Astrocyte of the spinal cord (primary cell): Measurements from ENCODE around the gene SLC2A5.

Source experiments
- DNase-seq: peaks from one replicate; pipeline ENCODE4 v3.0.0; 2011; ENCODE audit warnings: low read depth, low spot score
- H3K4me3 ChIP-seq: 2 replicates; pipeline ENCODE4 v1.5.1; 2011; ENCODE audit warnings: low read depth, mild to moderate bottlenecking, low read length, moderate library complexity
- in situ Hi-C: cut with HindIII; loops from 2 replicates; pipeline ENCODE4 v1.10.0; 2017; ENCODE audit warnings: low sequenced_read_pairs
- TF ChIP-seq, protein P1 (sequence below): IDR thresholded peaks from 2 replicates; pipeline ENCODE4 v1.5.1; 2012; ENCODE audit warnings: low read depth, mild to moderate bottlenecking, low read length, inconsistent platforms

Gene SLC2A5

DNA sequence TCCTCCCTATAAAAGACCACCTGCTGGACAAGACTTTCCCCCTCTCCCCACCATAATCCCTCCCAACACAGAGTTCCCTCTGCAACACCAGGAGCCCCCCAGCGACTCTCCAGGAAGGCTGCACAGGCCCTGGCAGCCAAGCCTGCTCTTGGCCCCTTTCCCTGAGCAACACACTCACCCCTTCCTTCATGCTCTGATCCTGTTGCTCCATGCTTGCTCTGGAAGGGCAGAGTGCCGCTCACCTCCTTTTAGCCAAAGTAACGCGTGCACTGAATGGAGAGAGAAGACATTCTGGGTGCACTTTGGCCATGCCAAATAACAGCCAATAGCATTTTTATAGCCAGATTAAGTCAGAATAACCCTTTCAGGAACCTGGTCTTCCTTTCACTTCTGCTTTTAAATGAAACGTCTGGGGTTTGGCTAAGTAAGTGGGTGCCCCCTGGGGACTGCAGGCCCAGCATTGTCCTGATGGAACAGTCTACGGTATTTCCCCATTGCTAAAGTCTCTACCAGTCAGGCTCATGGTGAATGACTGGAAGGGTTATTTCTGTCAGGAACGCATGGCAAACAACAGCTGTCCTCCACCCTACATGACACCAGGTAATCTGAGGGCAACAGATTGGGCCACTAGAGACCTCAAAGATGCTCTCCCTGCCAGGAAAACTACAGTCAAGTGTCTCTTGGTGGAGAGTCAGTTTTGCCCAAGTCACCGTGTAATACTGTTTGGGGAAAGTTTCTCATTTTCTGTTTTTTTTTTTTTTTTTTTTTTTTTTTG, at the start of gene SLC2A5:
TSS of gene SLC2A5 (minus strand) at position 310 of the 775 bp plus-strand sequence. CDS start at position 211, 99 bp downstream.
- in situ Hi-C loops: no loop called here
- H3K4me3 ChIP-seq: no peak within 1 kb of the TSS
- TF ChIP-seq, protein P1, sequence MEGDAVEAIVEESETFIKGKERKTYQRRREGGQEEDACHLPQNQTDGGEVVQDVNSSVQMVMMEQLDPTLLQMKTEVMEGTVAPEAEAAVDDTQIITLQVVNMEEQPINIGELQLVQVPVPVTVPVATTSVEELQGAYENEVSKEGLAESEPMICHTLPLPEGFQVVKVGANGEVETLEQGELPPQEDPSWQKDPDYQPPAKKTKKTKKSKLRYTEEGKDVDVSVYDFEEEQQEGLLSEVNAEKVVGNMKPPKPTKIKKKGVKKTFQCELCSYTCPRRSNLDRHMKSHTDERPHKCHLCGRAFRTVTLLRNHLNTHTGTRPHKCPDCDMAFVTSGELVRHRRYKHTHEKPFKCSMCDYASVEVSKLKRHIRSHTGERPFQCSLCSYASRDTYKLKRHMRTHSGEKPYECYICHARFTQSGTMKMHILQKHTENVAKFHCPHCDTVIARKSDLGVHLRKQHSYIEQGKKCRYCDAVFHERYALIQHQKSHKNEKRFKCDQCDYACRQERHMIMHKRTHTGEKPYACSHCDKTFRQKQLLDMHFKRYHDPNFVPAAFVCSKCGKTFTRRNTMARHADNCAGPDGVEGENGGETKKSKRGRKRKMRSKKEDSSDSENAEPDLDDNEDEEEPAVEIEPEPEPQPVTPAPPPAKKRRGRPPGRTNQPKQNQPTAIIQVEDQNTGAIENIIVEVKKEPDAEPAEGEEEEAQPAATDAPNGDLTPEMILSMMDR: no peak
- DNase-seq: no peak

DNA sequence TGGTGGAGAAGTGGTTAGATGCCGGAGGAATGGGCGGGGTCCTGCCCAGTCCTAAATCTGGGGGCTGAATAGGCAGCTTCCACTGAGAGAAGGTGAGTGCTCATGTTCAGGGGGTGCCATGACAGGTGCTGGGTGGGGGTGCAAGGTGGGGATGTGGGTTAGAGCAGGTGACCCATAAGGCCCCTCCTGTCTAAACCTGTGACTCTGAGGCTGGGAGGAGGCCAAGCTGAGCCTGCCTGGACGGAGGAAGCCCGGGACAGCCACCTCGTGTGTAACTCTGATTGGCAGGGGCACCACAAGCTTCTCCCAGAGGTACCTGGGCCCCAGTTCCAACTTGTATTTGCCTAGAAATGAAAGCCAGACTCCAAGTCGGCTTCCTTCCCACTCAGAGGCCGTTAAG, 48.8 kb upstream of the SLC2A5 start:
- TF ChIP-seq, protein P1: no peak
- in situ Hi-C loops: no loop called here
- no peak overlapping the region for H3K4me3 ChIP-seq
- no peak for DNase-seq

- DNase-seq: no peak
- TF ChIP-seq, protein P1: no peak
- in situ Hi-C loops: no loop called here
Observed at GRCh38 chr1:9115351-9116205, 46.1 kb upstream of the SLC2A5 start.

DNA sequence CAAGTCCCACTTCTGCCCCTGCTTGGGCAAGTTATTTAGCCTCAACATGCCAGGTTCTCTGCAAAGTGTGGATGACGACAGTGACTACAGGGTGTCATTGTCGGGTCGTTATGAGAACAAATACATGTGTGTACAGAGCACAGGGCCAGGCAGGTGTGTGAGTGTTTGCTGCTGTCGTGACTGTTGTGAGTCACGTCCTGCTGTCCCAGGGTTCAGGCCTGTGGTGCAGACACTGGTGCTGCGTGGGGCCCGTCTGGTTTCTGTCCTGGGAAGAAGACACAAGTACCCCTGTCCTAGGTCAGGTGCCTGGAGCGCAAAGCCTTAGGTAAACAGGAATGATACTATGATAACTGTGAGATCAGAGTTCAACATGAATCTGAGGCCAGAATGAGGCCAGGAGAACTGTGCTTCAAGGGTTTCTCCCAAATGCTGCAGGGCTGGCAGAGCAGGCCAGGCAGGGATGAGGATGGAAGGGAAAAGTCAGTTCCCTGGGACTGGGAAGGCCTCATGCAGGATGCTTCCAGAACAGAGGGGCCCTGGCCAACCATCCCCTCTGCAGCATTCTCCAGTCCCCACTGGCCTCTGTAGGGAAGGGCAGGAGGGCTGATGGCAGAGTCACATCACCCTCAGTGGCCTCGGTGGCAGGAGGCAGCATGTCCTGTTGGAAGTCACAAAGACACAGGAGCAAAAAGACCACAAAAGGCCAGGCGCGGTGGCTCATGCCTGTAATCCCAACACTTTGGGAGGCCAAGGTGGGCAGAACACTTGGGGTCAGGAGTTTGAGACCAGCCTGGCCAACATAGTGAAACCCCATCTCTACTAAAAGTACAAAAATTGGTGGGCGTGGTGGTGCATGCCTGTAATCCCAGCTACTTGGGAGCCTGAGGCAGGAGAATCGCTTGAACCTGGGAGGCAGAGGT, 43.8 kb upstream of the SLC2A5 start:
- in situ Hi-C loops: no loop called here
- no peak for DNase-seq
- TF ChIP-seq, protein P1: no peak
- no peak overlapping the region for H3K4me3 ChIP-seq

More at GRCh38 chr1:9115351-9116205, 46.1 kb upstream of the SLC2A5 start:
- no peak overlapping the region for H3K4me3 ChIP-seq

DNA sequence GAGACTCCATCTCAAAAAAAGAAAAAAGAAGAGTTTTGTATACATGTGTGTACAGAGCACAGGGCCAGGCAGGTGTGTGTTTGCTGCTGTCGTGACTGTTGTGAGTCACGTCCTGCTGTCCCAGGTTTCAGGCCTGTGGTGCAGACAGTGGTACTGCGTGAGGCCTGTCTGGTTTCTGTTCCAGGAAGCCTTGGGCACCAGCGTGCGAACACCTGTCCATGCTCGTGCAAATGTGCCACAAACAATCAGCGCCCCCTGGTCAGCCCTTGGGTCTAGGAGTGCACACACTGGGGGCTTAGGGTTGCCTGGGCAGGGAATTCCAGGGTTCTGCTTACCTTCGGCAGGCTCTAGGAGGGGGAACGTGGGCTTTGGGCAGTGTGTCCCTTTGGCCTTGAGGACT, 42.5 kb upstream of the SLC2A5 start:
- in situ Hi-C loops: no loop called here
- no peak overlapping the region for H3K4me3 ChIP-seq
- TF ChIP-seq, protein P1: no peak
- DNase-seq: no peak

DNA sequence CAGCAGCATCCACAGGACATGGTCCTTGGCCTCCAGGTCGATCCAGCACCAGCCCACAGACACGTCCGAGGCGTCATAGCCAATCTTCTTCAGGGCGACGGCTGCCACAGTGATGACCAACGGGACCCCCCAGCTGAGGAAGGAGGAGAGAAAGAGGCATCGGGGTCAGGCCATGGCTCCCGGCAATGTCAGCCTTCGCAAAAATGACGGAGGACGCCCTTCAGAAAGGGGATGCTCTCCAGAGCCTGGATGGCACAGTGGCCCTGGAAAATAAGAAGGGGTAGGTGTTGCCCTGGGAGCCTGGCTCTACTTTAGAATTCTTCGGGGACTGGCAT, 41.9 kb upstream of the SLC2A5 start:
- in situ Hi-C loops: no loop called here
- DNase-seq: no peak
- TF ChIP-seq, protein P1: no peak
- no peak overlapping the region for H3K4me3 ChIP-seq
